Spleen (tissue), 7 donors: ENCODE data around the gene RAB28.

Experiments used
- CTCF ChIP-seq, 11 experiments: fragments of 200-600 bp in 7 of 11; fragments of 450-650 bp in 4 of 11; sonication (generic) in 4 of 11; IDR thresholded peaks in 8 of 11; conservative IDR thresholded peaks in 3 of 11; 1 replicate in 7 of 11; 2 replicates in 4 of 11; pipeline versions ENCODE4 v1.4.0 to v1.8.0; 2016 to 2021; ENCODE audit warnings: antibody characterized with exemption in 11 of 11, inconsistent platforms in 4 of 11, mild to moderate bottlenecking in 1 of 11
- POLR2A ChIP-seq, 3 donors: fragments of 450-650 bp; IDR thresholded peaks; one replicate each; pipeline ENCODE4 v1.5.1; 2017; ENCODE audit warnings: antibody characterized with exemption in 3 of 3, mild to moderate bottlenecking in 1 of 3
- POLR2AphosphoS5 ChIP-seq, 3 donors: sonication (generic); formaldehyde crosslinking; IDR thresholded peaks; one replicate each; pipeline ENCODE4 v1.5.1; 2017; ENCODE audit warnings: antibody characterized with exemption in 3 of 3
- donor health status: DM: no; HTN: no; CAD: no; lungs with moderate emphysema.
- donor health status: DM: no; HTN: no; CAD: no.
- donor health status: DM: no; HTN: no; CAD: no.

- TF ChIP-seq CTCF (IDR thresholded peaks at IDR 0.05 in 8 of 11, conservative IDR thresholded peaks at IDR 0.05 in 3 of 11) (no peak), POLR2A (IDR thresholded peaks at IDR 0.05) (no peak), POLR2AphosphoS5 (IDR thresholded peaks at IDR 0.05) (no peak)
Observed at GRCh38 chr4:13461191-13461905, 22.8 kb downstream of the RAB28 start.
